Erythroblast (primary cell): Measurements from ENCODE around the gene GRIK4.

Experiments used
- GATA1 ChIP-seq: IDR thresholded peaks from 2 replicates; pipeline ENCODE4 v1.6.1; 2011; ENCODE audit warnings: low read depth, mild to moderate bottlenecking, control low read depth, low read length, moderate library complexity
- POLR2A ChIP-seq: IDR thresholded peaks from 2 replicates; pipeline ENCODE4 v1.6.1; 2011; ENCODE audit warnings: mild to moderate bottlenecking, low read length

DNA sequence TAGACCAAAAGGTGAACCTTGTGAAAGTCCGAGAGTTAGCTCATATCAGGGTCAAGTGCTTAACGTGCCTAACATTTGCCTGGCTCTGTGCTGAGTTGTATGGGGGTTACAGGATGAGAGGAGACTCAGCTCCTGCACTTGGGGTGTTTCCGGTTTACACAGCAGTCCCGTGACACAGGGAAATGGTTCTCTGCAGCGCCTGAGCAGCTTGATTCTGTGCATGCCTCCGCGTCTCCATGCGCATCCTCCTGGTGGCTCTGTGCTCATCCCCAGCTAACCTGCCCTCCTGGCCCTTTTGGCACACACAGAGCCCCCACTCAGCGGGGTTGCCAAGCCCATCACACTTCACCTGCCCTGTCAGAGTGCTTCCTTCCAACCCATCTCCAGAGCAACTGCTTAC is 274.0 kb downstream of the GRIK4 start:
- TF ChIP-seq POLR2A (no peak), GATA1 (no peak)
